ENCODE data around the gene CYSTM1. TPM values are rescaled to one million over a fixed set of nuclear protein-coding genes. Genes with fewer than 3 reads are reported as not detected.

The CYSTM1 gene
- total RNA-seq, 1 experiment from 2014 or later = 27.2 TPM

DNA sequence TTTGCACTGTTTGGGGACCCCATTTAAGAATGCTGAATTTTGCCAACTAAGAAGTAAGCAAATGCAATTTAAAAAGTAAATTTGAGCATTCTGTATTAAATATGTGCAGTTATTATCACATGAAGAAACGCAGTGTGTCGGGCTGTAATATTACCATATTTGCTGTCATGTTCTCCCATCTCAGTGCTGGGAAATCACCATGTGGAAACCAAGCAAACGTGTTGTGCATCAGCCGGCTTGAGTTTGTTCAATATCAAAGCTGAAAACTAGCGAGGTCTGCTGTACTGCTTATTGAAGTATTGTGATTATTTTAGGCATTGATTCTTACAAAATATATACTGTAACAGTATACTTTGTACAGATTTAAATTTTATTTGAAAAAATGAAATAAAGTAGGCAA is 46.6 kb upstream of the CYSTM1 start:
- no TSS peak for BruUV-seq (replicated peaks)

GRCh38 chr5:140130949-140131733 is 43.8 kb upstream of the CYSTM1 start:
- H3F3A ChIP-seq (ENCODE audit: insufficient read depth, low read depth) = peaks cover 5% of the 10 kb centered on the region; the same call in 1 of the 2 replicates
- H3K27me3 ChIP-seq (ENCODE audit: insufficient read depth, low read depth) = no peaks in the 10 kb centered on the region
- H3K4me3 ChIP-seq = no peak overlapping the region
- no peaks in the 10 kb centered on the region for H3K36me3 ChIP-seq (ENCODE audit: low read depth)
- H3K79me2 ChIP-seq (ENCODE audit: low read depth) = 0 out of 2 replicates have a peak, but pooled peaks cover 4% of the 10 kb centered on the region
- DNase-seq = no peak
- POLR2A ChIA-PET (ENCODE audit: unreplicated experiment) = interaction anchor here (0.6 to 0.7 kb wide), 3 partner anchors 10 to 589 kb away, joined by 3 to 4 read pairs (median 3); no protein-coding TSS in a partner anchor
- no peak for TF ChIP-seq EZH2 (IDR thresholded peaks at IDR 0.05; ENCODE audit: low read depth)
- TF ChIP-seq, protein P1, sequence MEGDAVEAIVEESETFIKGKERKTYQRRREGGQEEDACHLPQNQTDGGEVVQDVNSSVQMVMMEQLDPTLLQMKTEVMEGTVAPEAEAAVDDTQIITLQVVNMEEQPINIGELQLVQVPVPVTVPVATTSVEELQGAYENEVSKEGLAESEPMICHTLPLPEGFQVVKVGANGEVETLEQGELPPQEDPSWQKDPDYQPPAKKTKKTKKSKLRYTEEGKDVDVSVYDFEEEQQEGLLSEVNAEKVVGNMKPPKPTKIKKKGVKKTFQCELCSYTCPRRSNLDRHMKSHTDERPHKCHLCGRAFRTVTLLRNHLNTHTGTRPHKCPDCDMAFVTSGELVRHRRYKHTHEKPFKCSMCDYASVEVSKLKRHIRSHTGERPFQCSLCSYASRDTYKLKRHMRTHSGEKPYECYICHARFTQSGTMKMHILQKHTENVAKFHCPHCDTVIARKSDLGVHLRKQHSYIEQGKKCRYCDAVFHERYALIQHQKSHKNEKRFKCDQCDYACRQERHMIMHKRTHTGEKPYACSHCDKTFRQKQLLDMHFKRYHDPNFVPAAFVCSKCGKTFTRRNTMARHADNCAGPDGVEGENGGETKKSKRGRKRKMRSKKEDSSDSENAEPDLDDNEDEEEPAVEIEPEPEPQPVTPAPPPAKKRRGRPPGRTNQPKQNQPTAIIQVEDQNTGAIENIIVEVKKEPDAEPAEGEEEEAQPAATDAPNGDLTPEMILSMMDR (conservative IDR thresholded peaks at IDR 0.05) = no peak
- H2AFZ ChIP-seq = no peak overlapping the region
- H3K4me2 ChIP-seq = peak overlapping the region; percentile 35; the same call in 1 of the 2 replicates
- CTCF ChIA-PET = interaction anchor here (1.1 kb wide), 1 partner anchor 15 kb away, joined by 7 read pairs; no protein-coding TSS in a partner anchor
- no TSS peak for BruUV-seq (replicated peaks)
- H3K9me2 ChIP-seq (ENCODE audit: insufficient read depth) = no peaks in the 10 kb centered on the region
- H3K4me1 ChIP-seq (replicated peaks; ENCODE audit: insufficient read depth) = peaks cover 15% of the 10 kb centered on the region
- intact Hi-C loops (cut with micrococcal nuclease; ENCODE audit: unreplicated experiment) = no loop called here
- H4K20me1 ChIP-seq (ENCODE audit: insufficient read depth) = no peaks in the 10 kb centered on the region
- peak overlapping the region; percentile 18; the same call in 1 of the 2 replicates for H3K27ac ChIP-seq
- no peaks in the 10 kb centered on the region for H3K9me3 ChIP-seq (ENCODE audit: insufficient read depth, low read depth)

More for the DNA sequence above, 46.6 kb upstream of the CYSTM1 start:
- ChIA-PET POLR2A (ENCODE audit: unreplicated experiment) (no interaction called here), CTCF (no interaction called here)
- no peaks in the 10 kb centered on the region for H3K27me3 ChIP-seq (ENCODE audit: insufficient read depth, low read depth)
- no peak for DNase-seq
- peaks cover 5% of the 10 kb centered on the region; the same call in 1 of the 2 replicates for H3F3A ChIP-seq (ENCODE audit: insufficient read depth, low read depth)
- H2AFZ ChIP-seq = no peak overlapping the region
- H3K4me2 ChIP-seq = no peak overlapping the region
- no peaks in the 10 kb centered on the region for H3K9me2 ChIP-seq (ENCODE audit: insufficient read depth)
- no peaks in the 10 kb centered on the region; the same call in 1 of the 2 replicates for H4K20me1 ChIP-seq (ENCODE audit: insufficient read depth)
- intact Hi-C loops (cut with micrococcal nuclease; ENCODE audit: unreplicated experiment) = no loop called here
- TF ChIP-seq, protein P1 (conservative IDR thresholded peaks at IDR 0.05) = no peak
- no peak for TF ChIP-seq EZH2 (IDR thresholded peaks at IDR 0.05; ENCODE audit: low read depth)
- H3K4me3 ChIP-seq = no peak overlapping the region
- H3K36me3 ChIP-seq (ENCODE audit: low read depth) = no peaks in the 10 kb centered on the region
- peaks cover 15% of the 10 kb centered on the region for H3K4me1 ChIP-seq (replicated peaks; ENCODE audit: insufficient read depth)
- no peaks in the 10 kb centered on the region for H3K9me3 ChIP-seq (ENCODE audit: insufficient read depth, low read depth)
- no peak overlapping the region for H3K27ac ChIP-seq
- peaks cover 18% of the 10 kb centered on the region for H3K79me2 ChIP-seq (ENCODE audit: low read depth)

DNA sequence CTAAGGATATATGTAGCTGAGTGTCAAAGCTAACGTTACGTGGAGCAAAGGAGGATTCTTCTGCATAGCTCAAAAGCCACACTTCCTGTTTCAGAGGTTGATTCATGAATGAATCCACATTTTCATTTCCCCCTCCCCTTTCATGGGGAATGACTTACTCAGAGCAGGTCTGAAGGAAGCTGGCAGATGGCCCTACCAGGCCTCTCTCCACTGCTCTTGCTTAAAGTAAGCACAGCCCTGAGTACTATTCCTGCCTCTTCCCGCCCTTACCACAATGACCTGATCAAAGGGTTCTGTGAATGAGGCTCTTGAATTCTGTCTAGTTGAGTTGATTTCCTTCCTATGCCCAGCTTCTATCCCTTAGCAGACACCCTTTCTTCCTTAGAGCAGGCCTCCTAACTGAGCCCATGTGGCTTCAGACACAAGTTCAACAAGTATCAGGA is 43.0 kb upstream of the CYSTM1 start:
- intact Hi-C loops (cut with micrococcal nuclease; ENCODE audit: unreplicated experiment) = no loop called here
- no peaks in the 10 kb centered on the region for H3K36me3 ChIP-seq (ENCODE audit: low read depth)
- DNase-seq = peak; percentile 40 to 68
- H3K9me2 ChIP-seq (ENCODE audit: insufficient read depth) = no peaks in the 10 kb centered on the region
- no peaks in the 10 kb centered on the region for H3K27me3 ChIP-seq (ENCODE audit: insufficient read depth, low read depth)
- H4K20me1 ChIP-seq (ENCODE audit: insufficient read depth) = no peaks in the 10 kb centered on the region
- POLR2A ChIA-PET (ENCODE audit: unreplicated experiment) = interaction anchor here (0.5 to 1.1 kb wide), 5 partner anchors 10 to 588 kb away, joined by 3 to 7 read pairs (median 3); no protein-coding TSS in a partner anchor
- 0 out of 2 replicates have a peak, but pooled peaks cover 4% of the 10 kb centered on the region for H3K79me2 ChIP-seq (ENCODE audit: low read depth)
- H2AFZ ChIP-seq = no peak overlapping the region
- TF ChIP-seq, protein P1 (conservative IDR thresholded peaks at IDR 0.05) = no peak
- TF ChIP-seq EZH2 (IDR thresholded peaks at IDR 0.05; ENCODE audit: low read depth) = no peak
- BruUV-seq (replicated peaks) = no TSS peak
- H3K4me2 ChIP-seq = peak overlapping the region; percentile 35
- CTCF ChIA-PET = interaction anchor here (0.6 to 1.1 kb wide), 2 partner anchors 14 to 163 kb away, joined by 3 to 7 read pairs; no protein-coding TSS in a partner anchor
- no peak overlapping the region for H3K4me3 ChIP-seq
- no peak overlapping the region for H3K27ac ChIP-seq
- H3F3A ChIP-seq (ENCODE audit: insufficient read depth, low read depth) = peaks cover 5% of the 10 kb centered on the region; the same call in 1 of the 2 replicates
- H3K9me3 ChIP-seq (ENCODE audit: insufficient read depth, low read depth) = no peaks in the 10 kb centered on the region
- H3K4me1 ChIP-seq (replicated peaks; ENCODE audit: insufficient read depth) = peaks cover 15% of the 10 kb centered on the region
